Measurements from ENCODE around the gene ABCB8.

GRCh38 chr7:151018421-151019129 is 9.7 kb upstream of the ABCB8 start:
- TF ChIP-seq CTCF (IDR thresholded peaks at IDR 0.05), result no peak
- no peak for TF ChIP-seq POLR2A (IDR thresholded peaks at IDR 0.05)
